Endothelial cell (in vitro differentiated cells): Measurements from ENCODE around the gene GREB1. TPM values are rescaled to one million over a fixed set of nuclear protein-coding genes. Genes with fewer than 3 reads are reported as not detected.

Experiments used
- DNase-seq: peaks from one replicate; pipeline ENCODE4 v3.0.0; 2021; ENCODE audit warnings: low spot score
- H3K27ac Mint-ChIP-seq: one replicate; pipeline ENCODE4 v1.8.0; 2021; ENCODE audit warnings: mixed read lengths, inconsistent platforms; ENCODE audit not compliant: unreplicated experiment
- H3K27me3 Mint-ChIP-seq: one replicate; pipeline ENCODE4 v1.8.0; 2021; ENCODE audit warnings: mild to moderate bottlenecking, moderate library complexity, mixed read lengths, inconsistent platforms; ENCODE audit not compliant: unreplicated experiment
- H3K36me3 Mint-ChIP-seq: one replicate; pipeline ENCODE4 v1.8.0; 2021; ENCODE audit warnings: mild to moderate bottlenecking, low read depth, mixed read lengths, inconsistent platforms; ENCODE audit not compliant: unreplicated experiment
- H3K4me1 Mint-ChIP-seq: one replicate; pipeline ENCODE4 v1.8.0; 2021; ENCODE audit warnings: mild to moderate bottlenecking, mixed read lengths, inconsistent platforms; ENCODE audit not compliant: unreplicated experiment
- H3K4me3 Mint-ChIP-seq: one replicate; pipeline ENCODE4 v1.8.0; 2021; ENCODE audit warnings: mild to moderate bottlenecking, mixed read lengths, inconsistent platforms; ENCODE audit not compliant: unreplicated experiment
- H3K9me3 Mint-ChIP-seq: one replicate; pipeline ENCODE4 v1.8.0; 2021; ENCODE audit warnings: mixed read lengths, inconsistent platforms; ENCODE audit not compliant: unreplicated experiment
- total RNA-seq: library from RNA; stranded (reverse); fragmentation: NEBNext Ultra II Directional; extraction: Animal tissue kit (Norgen Biotek cat#: 25700); gene quantifications from one replicate; pipeline ENCODE4 v1.2.1, GENCODE V29; 2021; ENCODE audit not compliant: unreplicated experiment
- TF ChIP-seq, protein P1 (sequence below): fragments of 200-600 bp; sonication (generic); IDR thresholded peaks from one replicate; pipeline ENCODE4 v1.5.0; 2021; ENCODE audit warnings: antibody characterized with exemption; ENCODE audit not compliant: unreplicated experiment

GREB1 gene
- total RNA-seq, 1 donor from 2014 or later = 35.9 TPM

DNA sequence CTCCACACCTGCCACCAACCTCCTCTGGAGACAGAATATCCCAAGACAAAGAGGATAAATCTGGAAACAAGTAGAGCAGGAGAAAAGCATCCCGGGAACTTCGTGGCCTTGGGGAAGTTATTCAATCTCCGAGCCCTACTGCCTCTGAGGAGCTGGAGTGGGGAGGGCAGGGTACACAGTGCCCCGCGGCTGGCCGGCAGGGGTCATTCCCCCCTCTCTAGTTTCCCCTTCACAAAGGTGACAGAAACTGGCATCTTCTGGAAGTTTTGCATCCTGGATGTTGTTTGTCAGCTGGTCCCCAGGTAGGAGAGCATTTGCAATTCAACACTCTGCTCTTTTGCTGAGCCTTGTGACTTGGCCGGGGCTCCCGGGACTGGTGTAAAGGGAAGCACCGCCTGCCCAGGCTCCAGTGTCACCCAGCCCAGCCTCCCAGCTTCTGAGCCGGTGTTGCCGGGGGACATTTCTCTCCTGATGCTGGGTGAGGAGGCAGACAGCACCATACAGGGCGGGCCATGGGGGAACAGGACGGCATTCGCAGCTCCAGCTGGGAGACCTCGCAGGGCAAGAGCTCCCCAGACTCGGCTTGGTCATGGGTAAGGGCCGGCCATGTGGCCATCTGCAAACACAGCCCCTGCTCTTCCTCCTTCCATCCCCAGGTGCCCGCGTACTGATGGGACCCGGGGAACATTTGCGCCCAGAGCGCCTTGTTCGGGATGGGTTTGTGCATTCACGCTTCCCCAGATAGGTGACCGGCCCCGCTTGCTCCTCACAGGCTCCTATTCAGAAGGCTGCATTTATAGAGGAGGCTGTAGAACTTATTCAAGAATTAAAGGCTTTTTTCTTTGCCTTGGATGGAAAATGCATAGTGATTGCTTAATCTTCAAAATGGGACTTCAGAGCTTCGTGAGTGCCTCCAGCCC, 143.6 kb downstream of the GREB1 start:
- no peak overlapping the region for H3K4me3 Mint-ChIP-seq
- no peak overlapping the region for H3K27ac Mint-ChIP-seq
- H3K4me1 Mint-ChIP-seq = peaks cover 15% of the 10 kb centered on the region
- H3K9me3 Mint-ChIP-seq = no peaks in the 10 kb centered on the region
- H3K36me3 Mint-ChIP-seq = no peaks in the 10 kb centered on the region
- TF ChIP-seq, protein P1, sequence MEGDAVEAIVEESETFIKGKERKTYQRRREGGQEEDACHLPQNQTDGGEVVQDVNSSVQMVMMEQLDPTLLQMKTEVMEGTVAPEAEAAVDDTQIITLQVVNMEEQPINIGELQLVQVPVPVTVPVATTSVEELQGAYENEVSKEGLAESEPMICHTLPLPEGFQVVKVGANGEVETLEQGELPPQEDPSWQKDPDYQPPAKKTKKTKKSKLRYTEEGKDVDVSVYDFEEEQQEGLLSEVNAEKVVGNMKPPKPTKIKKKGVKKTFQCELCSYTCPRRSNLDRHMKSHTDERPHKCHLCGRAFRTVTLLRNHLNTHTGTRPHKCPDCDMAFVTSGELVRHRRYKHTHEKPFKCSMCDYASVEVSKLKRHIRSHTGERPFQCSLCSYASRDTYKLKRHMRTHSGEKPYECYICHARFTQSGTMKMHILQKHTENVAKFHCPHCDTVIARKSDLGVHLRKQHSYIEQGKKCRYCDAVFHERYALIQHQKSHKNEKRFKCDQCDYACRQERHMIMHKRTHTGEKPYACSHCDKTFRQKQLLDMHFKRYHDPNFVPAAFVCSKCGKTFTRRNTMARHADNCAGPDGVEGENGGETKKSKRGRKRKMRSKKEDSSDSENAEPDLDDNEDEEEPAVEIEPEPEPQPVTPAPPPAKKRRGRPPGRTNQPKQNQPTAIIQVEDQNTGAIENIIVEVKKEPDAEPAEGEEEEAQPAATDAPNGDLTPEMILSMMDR = no peak
- H3K27me3 Mint-ChIP-seq = peaks cover 10% of the 10 kb centered on the region
- no peak for DNase-seq

DNA sequence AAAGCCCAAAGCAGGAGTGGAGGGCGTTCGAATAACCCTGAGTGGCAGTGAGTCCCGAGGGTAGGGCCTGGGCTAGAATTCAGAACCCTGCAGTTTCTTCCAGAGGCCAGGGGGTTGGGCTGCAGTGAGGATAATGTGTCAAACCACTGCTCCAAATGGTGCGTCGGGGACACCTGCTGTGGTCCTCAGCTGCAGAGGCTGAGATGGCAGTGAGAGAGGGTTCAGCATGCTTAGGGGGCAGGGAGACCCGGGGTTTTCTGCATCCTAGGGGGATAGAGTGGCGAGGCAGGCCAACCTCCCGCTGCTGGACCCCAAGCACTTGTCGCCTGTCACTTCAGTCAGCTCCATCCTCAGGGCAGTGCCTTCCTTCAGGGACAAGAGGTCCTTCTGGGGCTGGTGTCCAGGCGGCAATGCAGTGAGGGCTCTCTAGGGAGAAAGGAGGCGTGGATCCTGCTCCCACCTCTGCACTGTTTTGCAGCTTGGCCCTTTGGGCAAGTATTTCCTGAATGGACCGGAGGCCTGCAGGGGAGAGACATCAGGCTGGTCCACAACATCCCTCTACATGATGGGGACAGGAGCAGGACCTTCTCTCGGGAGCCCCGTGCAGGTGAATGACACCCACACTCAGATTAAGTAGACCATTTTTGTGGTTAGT, 144.6 kb downstream of the GREB1 start:
- TF ChIP-seq, protein P1 = no peak
- peaks cover 19% of the 10 kb centered on the region for H3K4me1 Mint-ChIP-seq
- H3K9me3 Mint-ChIP-seq = no peaks in the 10 kb centered on the region
- peaks cover 4% of the 10 kb centered on the region for H3K36me3 Mint-ChIP-seq
- peaks cover 13% of the 10 kb centered on the region for H3K27me3 Mint-ChIP-seq
- DNase-seq = no peak
- no peak overlapping the region for H3K4me3 Mint-ChIP-seq
- no peak overlapping the region for H3K27ac Mint-ChIP-seq

- TF ChIP-seq, protein P1 = no peak
- DNase-seq = no peak
- H3K27me3 Mint-ChIP-seq = peaks cover 13% of the 10 kb centered on the region
- peaks cover 4% of the 10 kb centered on the region for H3K36me3 Mint-ChIP-seq
- H3K4me3 Mint-ChIP-seq = no peak overlapping the region
- H3K9me3 Mint-ChIP-seq = no peaks in the 10 kb centered on the region
- H3K4me1 Mint-ChIP-seq = peaks cover 19% of the 10 kb centered on the region
- no peak overlapping the region for H3K27ac Mint-ChIP-seq
These were observed 145.2 kb downstream of the GREB1 start for GRCh38 chr2:11679016-11679415.

- Mint-ChIP-seq H3K36me3 (peaks cover 4% of the 10 kb centered on the region), H3K27ac (no peak overlapping the region), H3K9me3 (no peaks in the 10 kb centered on the region), H3K4me1 (peaks cover 19% of the 10 kb centered on the region), H3K27me3 (peaks cover 13% of the 10 kb centered on the region), H3K4me3 (no peak overlapping the region)
- DNase-seq = no peak
- TF ChIP-seq, protein P1 = no peak
These were observed 145.8 kb downstream of the GREB1 start for GRCh38 chr2:11679486-11680181.
